Neural cell (in vitro differentiated cells): ENCODE measurements around the gene GSTP1. TPM values are rescaled to one million over a fixed set of nuclear protein-coding genes. Genes with fewer than 3 reads are reported as not detected.

Source experiments
- H2AFZ ChIP-seq: fragments of 200-600, 300-800 bp; sonication (generic), shearing (Covaris generic); 2 replicates; pipeline ENCODE4 v1.6.0; 2014; ENCODE audit warnings: low read depth, mild to moderate bottlenecking, antibody characterized with exemption, low read length, moderate library complexity
- H3F3A ChIP-seq: fragments of 200-600 bp; shearing (Covaris generic); 2 replicates; pipeline ENCODE4 v1.6.1; 2016; ENCODE audit warnings: mild to moderate bottlenecking, moderate library complexity, mixed read lengths, antibody characterized with exemption, low read length; ENCODE audit not compliant: insufficient read depth, poor library complexity, severe bottlenecking
- H3K27ac ChIP-seq: fragments of 200-600, 300-800 bp; sonication (generic), shearing (Covaris generic); 2 replicates; pipeline ENCODE4 v1.5.1; 2014; ENCODE audit warnings: mild to moderate bottlenecking, low read length, moderate library complexity
- H3K27me3 ChIP-seq: fragments of 300-800, 200-600 bp; sonication (generic), shearing (Covaris generic); 2 replicates; pipeline ENCODE4 v1.6.0; 2014; ENCODE audit warnings: mild to moderate bottlenecking, low read depth, low read length, moderate library complexity; ENCODE audit not compliant: insufficient read depth
- H3K36me3 ChIP-seq: fragments of 300-800, 200-600 bp; sonication (generic), shearing (Covaris generic); 2 replicates; pipeline ENCODE4 v1.5.1; 2014; ENCODE audit warnings: mild to moderate bottlenecking, antibody characterized with exemption, low read length, moderate library complexity; ENCODE audit not compliant: insufficient read depth
- H3K4me2 ChIP-seq: fragments of 300-800, 200-600 bp; sonication (generic), shearing (Covaris generic); 2 replicates; pipeline ENCODE4 v1.6.0; 2014; ENCODE audit warnings: mild to moderate bottlenecking, low read length
- H3K4me3 ChIP-seq: fragments of 300-800, 200-600 bp; sonication (generic), shearing (Covaris generic); 2 replicates; pipeline ENCODE4 v1.5.1; 2014; ENCODE audit warnings: mild to moderate bottlenecking, low read length, moderate library complexity
- H3K79me2 ChIP-seq: fragments of 200-600 bp; shearing (Covaris generic); replicated peaks from 2 replicates; pipeline ENCODE4 v1.6.0; 2014; ENCODE audit warnings: mild to moderate bottlenecking, low read length, moderate library complexity; ENCODE audit not compliant: insufficient read depth
- H3K9ac ChIP-seq: fragments of 300-800, 200-600 bp; sonication (generic), shearing (Covaris generic); 2 replicates; pipeline ENCODE4 v1.6.1; 2016; ENCODE audit warnings: mild to moderate bottlenecking, low read length, mixed read lengths
- H3K9me2 ChIP-seq: fragments of 200-600 bp; shearing (Covaris generic); 2 replicates; pipeline ENCODE4 v1.6.1; 2016; ENCODE audit warnings: mild to moderate bottlenecking, low read length, mixed read lengths; ENCODE audit not compliant: insufficient read depth
- H3K9me3 ChIP-seq: fragments of 200-600, 300-800 bp; sonication (generic), shearing (Covaris generic); 2 replicates; pipeline ENCODE4 v1.6.1; 2016; ENCODE audit warnings: mild to moderate bottlenecking, mixed run types, low read length, moderate library complexity, mixed read lengths
- H4K20me1 ChIP-seq: fragments of 200-600 bp; shearing (Covaris generic); 2 replicates; pipeline ENCODE4 v1.6.1; 2016; ENCODE audit warnings: mild to moderate bottlenecking, mixed run types; ENCODE audit not compliant: insufficient read depth
- CTCF ChIP-seq: fragments of 450-650 bp; IDR thresholded peaks from 2 replicates; pipeline ENCODE4 v1.5.1; 2014; ENCODE audit warnings: antibody characterized with exemption, mild to moderate bottlenecking, moderate library complexity; ENCODE audit not compliant: poor library complexity, severe bottlenecking
- EP300 ChIP-seq: fragments of 450-650 bp; conservative IDR thresholded peaks from 2 replicates; pipeline ENCODE4 v1.6.1; 2014; ENCODE audit warnings: antibody characterized with exemption, mild to moderate bottlenecking, moderate library complexity; ENCODE audit not compliant: poor library complexity, severe bottlenecking
- EZH2 ChIP-seq: fragments of 200-600, 300-800 bp; shearing (Covaris generic), sonication (generic); IDR thresholded peaks from 2 replicates; pipeline ENCODE4 v1.6.1; 2014; ENCODE audit warnings: antibody characterized with exemption, low read length, borderline replicate concordance, mild to moderate bottlenecking; ENCODE audit not compliant: insufficient read depth, poor library complexity, severe bottlenecking
- MXI1 ChIP-seq: fragments of 450-650 bp; conservative IDR thresholded peaks from 2 replicates; pipeline ENCODE4 v1.6.1; 2014; ENCODE audit warnings: antibody characterized with exemption, mild to moderate bottlenecking; ENCODE audit not compliant: poor library complexity, severe bottlenecking
- POLR2AphosphoS5 ChIP-seq: IDR thresholded peaks from 2 replicates; pipeline ENCODE4 v1.6.1; 2012
- RAD21 ChIP-seq: fragments of 450-650 bp; conservative IDR thresholded peaks from 2 replicates; pipeline ENCODE4 v1.6.1; 2014; ENCODE audit warnings: antibody characterized with exemption, mild to moderate bottlenecking, moderate library complexity
- REST ChIP-seq: IDR thresholded peaks from 2 replicates; pipeline ENCODE4 v1.6.1; 2012; ENCODE audit warnings: borderline replicate concordance
- SMC3 ChIP-seq: fragments of 450-650 bp; conservative IDR thresholded peaks from 2 replicates; pipeline ENCODE4 v1.6.1; 2014; ENCODE audit warnings: antibody characterized with exemption, mild to moderate bottlenecking, moderate library complexity; ENCODE audit not compliant: poor library complexity
- TAF1 ChIP-seq: IDR thresholded peaks from 2 replicates; pipeline ENCODE4 v1.6.1; 2012; ENCODE audit warnings: low read depth
- polyA plus RNA-seq: library from polyadenylated mRNA; depleted of rRNA; stranded (reverse); fragments of >200 nt; gene quantifications from 2 replicates; pipeline ENCODE4 v1.2.3, GENCODE V29; 2014

Gene GSTP1
- polyA plus RNA-seq, 1 donor from 2014 or later = 94.6 TPM

DNA sequence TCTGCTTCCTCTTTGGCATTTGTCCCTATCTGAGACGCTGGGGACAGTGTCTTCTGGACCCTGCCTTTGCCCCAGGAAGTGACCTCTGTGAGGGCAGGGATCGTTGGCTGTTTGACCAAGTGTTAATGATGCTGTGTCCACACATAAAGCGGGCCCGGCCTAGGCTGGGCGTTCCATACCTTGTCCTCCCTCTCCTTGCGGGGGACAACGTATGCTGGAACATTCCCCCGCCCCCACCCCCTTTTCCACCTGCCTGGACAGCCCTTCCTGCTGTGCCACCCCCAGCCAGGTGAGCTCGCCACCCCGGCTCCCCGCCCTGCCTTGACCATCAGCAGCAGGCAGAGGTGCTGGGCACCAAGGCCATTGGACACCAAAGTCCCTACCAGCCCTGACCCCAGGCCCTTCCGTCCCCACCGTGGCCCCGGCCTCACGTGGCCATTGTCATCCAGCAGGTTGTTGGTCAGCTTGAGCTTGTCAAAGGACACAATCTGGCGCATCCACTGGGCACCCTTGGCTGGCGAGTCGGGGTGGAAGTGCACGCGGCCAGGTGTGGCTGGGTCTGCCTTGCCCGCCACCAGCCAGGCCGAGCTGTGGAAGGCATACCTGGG lies 50.2 kb downstream of the GSTP1 start:
- H4K20me1 ChIP-seq = no peaks in the 10 kb centered on the region
- no peaks in the 10 kb centered on the region for H3K36me3 ChIP-seq
- H2AFZ ChIP-seq = no peak overlapping the region
- H3K4me2 ChIP-seq = no peak overlapping the region
- no peaks in the 10 kb centered on the region for H3K9me2 ChIP-seq
- H3K79me2 ChIP-seq = no peaks in the 10 kb centered on the region
- no peaks in the 10 kb centered on the region for H3F3A ChIP-seq
- no peak overlapping the region for H3K4me3 ChIP-seq
- TF ChIP-seq EP300 (no peak), SMC3 (no peak), MXI1 (no peak), REST (no peak), EZH2 (no peak), TAF1 (no peak), RAD21 (no peak), CTCF (no peak), POLR2AphosphoS5 (no peak)
- H3K27me3 ChIP-seq = no peaks in the 10 kb centered on the region
- H3K9me3 ChIP-seq = no peaks in the 10 kb centered on the region
- no peak overlapping the region for H3K27ac ChIP-seq
- H3K9ac ChIP-seq = no peak overlapping the region

GRCh38 chr11:67634366-67635230 lies 51.0 kb downstream of the GSTP1 start:
- Histone ChIP-seq H3K4me3 (no peak overlapping the region), H3F3A (no peaks in the 10 kb centered on the region), H2AFZ (no peak overlapping the region), H4K20me1 (no peaks in the 10 kb centered on the region), H3K9ac (no peak overlapping the region), H3K27me3 (no peaks in the 10 kb centered on the region), H3K27ac (no peak overlapping the region), H3K36me3 (no peaks in the 10 kb centered on the region), H3K79me2 (no peaks in the 10 kb centered on the region), H3K4me2 (no peak overlapping the region), H3K9me3 (no peaks in the 10 kb centered on the region), H3K9me2 (no peaks in the 10 kb centered on the region)
- no peak for TF ChIP-seq TAF1
- TF ChIP-seq MXI1 = no peak
- no peak for TF ChIP-seq SMC3
- no peak for TF ChIP-seq REST
- no peak for TF ChIP-seq POLR2AphosphoS5
- TF ChIP-seq EZH2 = no peak
- TF ChIP-seq EP300 = no peak
- no peak for TF ChIP-seq CTCF
- TF ChIP-seq RAD21 = no peak
